Large intestine (tissue), 3 donors: ENCODE results near the gene ASCL4. TPM values are rescaled to one million over a fixed set of nuclear protein-coding genes. Genes with fewer than 3 reads are reported as not detected.
A peak's percentile ranks its signal among the peaks of the same experiment; 100 is the strongest.

Experiments
- DNase-seq, 2 donors: peaks; one replicate each; pipeline versions ENCODE4 v3.0.0 to v3.0.0-alpha.2; 2013
- H3K27ac ChIP-seq: one replicate; pipeline ENCODE4 v1.5.1; 2013; ENCODE audit warnings: low read length
- H3K27me3 ChIP-seq: 2 replicates; pipeline ENCODE4 v1.6.1; 2013; ENCODE audit warnings: low read length; ENCODE audit not compliant: control insufficient read depth, insufficient read depth
- H3K36me3 ChIP-seq: 2 replicates; pipeline ENCODE4 v1.6.1; 2013; ENCODE audit warnings: low read length; ENCODE audit not compliant: control insufficient read depth, insufficient read depth
- H3K4me1 ChIP-seq: one replicate; pipeline ENCODE4 v1.6.1; 2013; ENCODE audit warnings: low read length; ENCODE audit not compliant: control insufficient read depth, insufficient read depth
- H3K4me3 ChIP-seq: one replicate; pipeline ENCODE4 v1.5.1; 2013; ENCODE audit warnings: low read length
- H3K9me3 ChIP-seq: one replicate; pipeline ENCODE4 v1.6.1; 2013; ENCODE audit warnings: mild to moderate bottlenecking, low read depth, low read length, moderate library complexity; ENCODE audit not compliant: control insufficient read depth
- WGBS: methylation state at CpG from one replicate; pipeline ENCODE4 v1.1.5; 2013; ENCODE audit warnings: low lambda C conversion rate; ENCODE audit not compliant: insufficient coverage; 5-methylcytosine and 5-hydroxymethylcytosine counted together
- polyA plus RNA-seq: library from polyadenylated mRNA; unstranded; fragments of 120-200 nt; gene quantifications from one replicate; pipeline ENCODE4 v1.2.1, GENCODE V29; 2013

The ASCL4 gene
- polyA plus RNA-seq, 1 donor: 0.03 TPM

DNA sequence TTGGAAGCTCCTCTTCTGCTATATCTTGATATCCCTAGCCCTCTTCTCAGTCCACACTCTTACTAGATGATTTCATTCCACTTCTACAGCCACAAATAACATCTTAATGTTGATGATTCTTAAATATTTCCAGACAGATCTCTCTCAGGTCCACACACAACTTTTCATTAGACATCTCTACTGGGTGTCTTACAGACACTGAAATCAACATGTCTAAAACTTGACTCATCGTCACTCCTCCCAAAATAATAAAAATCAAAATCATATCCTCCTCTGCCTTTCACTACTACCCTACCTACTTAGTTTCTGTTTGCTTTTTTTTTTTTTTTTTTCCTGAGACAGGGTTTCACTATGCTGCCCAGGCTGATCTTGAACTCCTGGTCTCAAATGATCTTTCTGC lies 25.4 kb upstream of the ASCL4 start:
- WGBS: 100% methylated on average over 1 of the region's 1 CpG
- DNase-seq: no peak
- peaks cover 65% of the 10 kb centered on the region for H3K36me3 ChIP-seq
- no peaks in the 10 kb centered on the region for H3K4me1 ChIP-seq
- H3K9me3 ChIP-seq: no peaks in the 10 kb centered on the region
- no peaks in the 10 kb centered on the region for H3K27me3 ChIP-seq
- H3K27ac ChIP-seq: no peak overlapping the region
- no peak overlapping the region for H3K4me3 ChIP-seq

DNA sequence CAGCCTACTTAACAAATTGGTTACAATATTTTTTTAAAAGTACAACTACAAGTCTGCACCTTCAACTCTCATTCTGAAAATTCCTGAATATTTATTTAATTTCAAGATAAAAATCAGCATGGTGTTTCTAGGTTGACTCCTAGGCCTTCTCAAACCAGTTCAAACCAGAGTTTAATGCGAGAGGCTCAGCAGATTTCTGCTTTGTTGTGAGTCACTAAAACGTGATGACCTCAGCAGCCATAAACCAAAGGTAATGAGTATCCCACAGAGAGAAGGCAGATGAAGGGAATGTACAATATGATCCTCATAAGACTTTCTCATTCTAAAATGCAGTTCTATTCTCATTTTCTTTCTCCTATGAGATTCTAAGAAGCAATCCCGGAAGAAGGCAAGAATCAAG lies 15.1 kb upstream of the ASCL4 start:
- H3K27ac ChIP-seq: peak overlapping the region; percentile 91
- H3K9me3 ChIP-seq: no peaks in the 10 kb centered on the region
- H3K4me1 ChIP-seq: peaks cover 12% of the 10 kb centered on the region
- peaks cover 28% of the 10 kb centered on the region for H3K36me3 ChIP-seq
- peak; percentile 87 to 95 for DNase-seq
- 17% methylated on average over 2 of the region's 3 CpGs for WGBS
- peaks cover 2% of the 10 kb centered on the region for H3K27me3 ChIP-seq
- peak overlapping the region; percentile 98 for H3K4me3 ChIP-seq

DNA sequence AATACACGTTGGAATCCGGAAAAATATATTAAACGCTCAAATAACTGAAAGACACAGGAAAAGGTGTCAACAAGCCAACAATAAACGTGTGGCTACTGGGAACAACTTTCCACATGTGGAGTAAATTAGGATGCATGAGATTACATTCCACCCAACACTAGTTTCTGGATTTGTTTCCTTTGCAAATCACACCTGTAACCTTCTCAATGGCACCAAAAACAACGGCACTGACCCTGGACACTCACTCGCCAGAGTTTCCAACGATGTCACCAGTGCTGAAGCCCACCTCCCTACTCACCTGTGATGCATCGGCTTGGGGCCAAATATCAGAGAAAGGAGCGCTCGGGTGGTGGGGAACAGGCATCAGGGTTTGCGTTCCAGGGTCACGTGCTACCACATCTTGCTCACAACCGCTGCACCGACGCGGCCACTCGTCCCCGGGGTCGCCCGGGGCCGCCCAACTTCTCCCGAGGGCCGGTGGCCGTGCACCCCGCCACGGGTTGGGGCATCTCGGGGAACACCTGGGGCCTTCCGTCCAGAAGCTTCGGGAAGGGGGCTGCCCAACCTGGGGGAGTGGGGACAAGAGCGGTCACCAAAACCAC lies 14.2 kb upstream of the ASCL4 start:
- no CpG with 5 or more reads among the region's 30 CpGs for WGBS
- peak overlapping the region; percentile 98 for H3K4me3 ChIP-seq
- DNase-seq: peak; percentile 26 to 68
- H3K27ac ChIP-seq: peak overlapping the region; percentile 91
- H3K4me1 ChIP-seq: peaks cover 12% of the 10 kb centered on the region
- H3K36me3 ChIP-seq: peaks cover 22% of the 10 kb centered on the region
- H3K27me3 ChIP-seq: peaks cover 6% of the 10 kb centered on the region
- no peaks in the 10 kb centered on the region for H3K9me3 ChIP-seq

DNA sequence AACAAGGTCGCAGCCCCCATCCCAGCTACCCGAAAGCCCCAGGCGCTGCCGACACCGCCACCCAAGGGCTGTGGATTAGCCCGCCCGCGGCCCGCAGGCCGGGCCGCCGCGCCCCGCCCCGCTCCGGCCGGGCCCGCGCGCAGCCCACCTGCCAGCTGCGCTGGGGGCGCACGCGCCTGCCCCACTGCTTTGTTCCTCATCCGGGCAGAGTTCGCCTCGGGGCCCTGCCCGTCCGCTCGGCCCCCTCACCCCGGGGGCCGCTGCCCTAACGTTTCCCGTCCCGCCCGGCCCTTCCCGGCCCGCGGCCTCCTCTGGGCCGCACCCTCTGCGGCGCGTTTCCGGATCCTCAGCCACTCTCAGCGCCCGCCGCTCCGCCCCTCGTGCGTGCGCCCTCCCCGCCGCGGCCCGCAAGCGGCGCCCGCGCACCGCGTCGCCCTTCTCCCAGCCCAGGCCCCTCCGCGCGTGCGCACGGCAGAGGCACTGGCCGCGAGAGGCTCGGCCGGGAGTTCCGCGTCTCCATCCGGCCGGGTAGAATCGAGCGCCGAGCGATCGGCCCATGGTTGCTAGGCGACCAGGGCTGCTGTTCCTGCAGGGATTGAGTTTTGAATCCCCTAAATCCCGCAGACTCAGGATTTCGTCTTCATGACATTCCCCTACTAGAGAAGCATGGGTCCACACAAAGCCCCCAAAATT lies 13.5 kb upstream of the ASCL4 start, which contains the start of gene PRDM4:
Gene PRDM4, minus strand, starts transcription at position 329 of the 693 bp plus-strand sequence. CDS start 622 bp downstream, outside the sequence.
- DNase-seq: peak; percentile 96 to 98
- Histone ChIP-seq H3K4me1 (peaks cover 12% of the 10 kb centered on the region), H3K4me3 (peak within 1 kb of the TSS; percentile 98), H3K27ac (peak within 1 kb of the TSS; percentile 91), H3K36me3 (peaks cover 18% of the 10 kb centered on the region), H3K27me3 (peaks cover 7% of the 10 kb centered on the region), H3K9me3 (no peaks in the 10 kb centered on the region)
- no CpG with 5 or more reads among the region's 83 CpGs for WGBS

DNA sequence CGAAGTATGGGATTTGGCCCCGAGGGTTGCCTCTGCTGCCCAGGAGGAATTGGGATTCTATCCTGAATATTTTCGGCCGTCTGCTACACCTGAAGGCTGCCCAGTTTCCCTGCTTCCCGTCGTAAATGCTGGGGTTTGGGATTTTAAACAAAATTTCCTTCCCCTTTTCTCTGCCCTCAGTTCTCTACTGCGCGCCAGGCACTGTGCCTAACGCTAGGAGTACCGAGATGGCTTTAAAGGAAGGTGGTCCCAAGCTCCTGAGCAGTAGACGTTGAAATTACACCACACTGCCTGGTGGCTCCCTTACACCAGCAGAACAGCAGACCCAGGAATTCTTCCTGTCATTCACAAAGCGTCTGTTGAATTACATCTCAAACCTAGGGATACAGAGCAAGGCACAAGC lies 13.0 kb upstream of the ASCL4 start:
- peak overlapping the region; percentile 60 for H3K27ac ChIP-seq
- DNase-seq: peak in 1 of 2 donors; percentile 17

DNA sequence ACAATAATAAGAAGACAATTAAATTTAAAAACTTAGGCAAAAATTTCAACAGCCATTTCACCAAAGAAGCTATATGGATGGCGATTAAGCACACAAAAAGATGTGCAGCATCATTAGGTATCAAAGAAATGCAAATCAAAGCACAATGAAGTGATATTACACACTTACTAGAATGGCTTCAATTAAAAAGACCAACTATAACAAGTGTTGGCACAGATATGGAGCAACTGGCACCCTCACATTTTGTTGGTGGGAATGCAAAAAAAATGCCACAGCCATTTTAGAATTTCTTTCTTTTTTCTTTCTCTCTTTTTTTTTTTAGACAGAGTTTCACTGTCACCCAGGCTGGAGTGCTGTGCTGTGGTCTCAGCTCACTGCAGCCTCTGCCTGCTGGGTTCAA lies 11.6 kb upstream of the ASCL4 start:
- Histone ChIP-seq H3K27ac (no peak overlapping the region), H3K27me3 (peaks cover 17% of the 10 kb centered on the region), H3K9me3 (no peaks in the 10 kb centered on the region), H3K4me3 (no peak overlapping the region), H3K36me3 (peaks cover 7% of the 10 kb centered on the region), H3K4me1 (peaks cover 12% of the 10 kb centered on the region)
- no peak for DNase-seq
- 100% methylated on average over 1 of the region's 1 CpG for WGBS

More for the DNA sequence above, 13.0 kb upstream of the ASCL4 start:
- no CpG with 5 or more reads among the region's 12 CpGs for WGBS
- Histone ChIP-seq H3K27me3 (peaks cover 9% of the 10 kb centered on the region), H3K4me1 (peaks cover 12% of the 10 kb centered on the region), H3K4me3 (peak overlapping the region; percentile 81), H3K9me3 (no peaks in the 10 kb centered on the region), H3K36me3 (peaks cover 12% of the 10 kb centered on the region)

DNA sequence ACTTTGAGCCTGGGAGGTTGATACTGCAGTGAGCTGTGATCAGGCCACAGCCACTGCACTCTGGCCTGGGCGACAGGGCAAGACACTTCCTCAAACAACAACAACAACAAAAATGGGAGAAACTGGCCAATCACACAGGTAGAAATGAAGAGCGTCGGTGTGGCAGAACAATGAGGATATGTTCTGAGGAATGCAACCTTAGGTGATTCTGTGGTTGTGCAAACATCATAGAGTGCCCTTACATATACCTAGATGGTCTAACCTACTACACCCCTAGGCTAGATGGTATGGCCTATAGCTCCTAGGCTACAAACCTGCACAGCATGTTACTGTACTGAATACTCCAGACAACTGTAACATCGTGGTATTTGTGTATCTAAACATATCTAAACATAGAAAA lies 9.9 kb upstream of the ASCL4 start:
- Histone ChIP-seq H3K4me1 (peaks cover 6% of the 10 kb centered on the region), H3K27ac (no peak overlapping the region), H3K9me3 (no peaks in the 10 kb centered on the region), H3K27me3 (peaks cover 20% of the 10 kb centered on the region), H3K4me3 (no peak overlapping the region), H3K36me3 (no peaks in the 10 kb centered on the region)
- DNase-seq: no peak
- no CpG with 5 or more reads among the region's 4 CpGs for WGBS

DNA sequence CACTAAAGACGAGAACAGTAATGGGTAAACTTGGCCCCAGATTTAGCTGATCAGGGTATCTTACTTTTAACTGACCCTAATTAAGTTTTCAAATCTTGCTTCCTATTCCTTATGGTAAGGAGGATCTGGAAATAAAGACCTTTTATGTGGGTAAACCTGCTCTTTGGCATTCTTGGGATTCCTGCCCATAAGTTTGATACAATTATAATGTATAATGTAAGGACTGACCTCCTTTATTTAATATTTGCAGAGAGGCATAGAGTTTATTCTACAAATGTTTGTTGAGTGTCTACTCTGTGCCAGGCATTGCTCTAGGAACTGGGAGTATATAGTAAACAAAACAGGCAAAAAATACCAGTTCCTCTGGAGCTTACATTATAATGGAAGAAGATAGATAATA lies 9.2 kb upstream of the ASCL4 start:
- Histone ChIP-seq H3K9me3 (no peaks in the 10 kb centered on the region), H3K4me1 (peaks cover 6% of the 10 kb centered on the region), H3K4me3 (no peak overlapping the region), H3K27ac (no peak overlapping the region), H3K27me3 (peaks cover 20% of the 10 kb centered on the region), H3K36me3 (no peaks in the 10 kb centered on the region)
- no peak for DNase-seq
- no CpG with 5 or more reads among the region's 1 CpG for WGBS

DNA sequence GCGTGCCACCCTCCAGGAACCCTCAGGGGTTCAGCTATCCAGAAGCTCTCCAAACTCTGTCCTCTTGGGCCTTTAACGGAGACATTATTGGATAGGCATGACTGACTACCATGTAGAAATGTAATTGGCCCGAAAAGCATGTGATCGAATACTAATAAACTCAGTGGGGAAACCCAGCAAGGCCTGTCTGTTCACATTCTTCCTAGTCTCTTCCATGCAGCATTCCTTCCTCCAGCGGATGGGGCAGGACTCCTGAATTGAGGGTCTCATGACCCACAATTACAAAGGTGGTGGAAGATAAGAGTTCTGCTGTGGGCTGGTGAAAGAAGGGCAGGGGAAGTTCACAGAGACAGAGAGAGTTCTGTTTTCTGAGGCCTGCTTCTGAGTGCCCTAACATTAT lies 7.0 kb upstream of the ASCL4 start:
- no peak overlapping the region for H3K27ac ChIP-seq
- peaks cover 25% of the 10 kb centered on the region for H3K27me3 ChIP-seq
- DNase-seq: no peak
- H3K36me3 ChIP-seq: no peaks in the 10 kb centered on the region
- no peaks in the 10 kb centered on the region for H3K4me1 ChIP-seq
- no peak overlapping the region for H3K4me3 ChIP-seq
- no peaks in the 10 kb centered on the region for H3K9me3 ChIP-seq
- WGBS: 87% methylated on average over 2 of the region's 5 CpGs

DNA sequence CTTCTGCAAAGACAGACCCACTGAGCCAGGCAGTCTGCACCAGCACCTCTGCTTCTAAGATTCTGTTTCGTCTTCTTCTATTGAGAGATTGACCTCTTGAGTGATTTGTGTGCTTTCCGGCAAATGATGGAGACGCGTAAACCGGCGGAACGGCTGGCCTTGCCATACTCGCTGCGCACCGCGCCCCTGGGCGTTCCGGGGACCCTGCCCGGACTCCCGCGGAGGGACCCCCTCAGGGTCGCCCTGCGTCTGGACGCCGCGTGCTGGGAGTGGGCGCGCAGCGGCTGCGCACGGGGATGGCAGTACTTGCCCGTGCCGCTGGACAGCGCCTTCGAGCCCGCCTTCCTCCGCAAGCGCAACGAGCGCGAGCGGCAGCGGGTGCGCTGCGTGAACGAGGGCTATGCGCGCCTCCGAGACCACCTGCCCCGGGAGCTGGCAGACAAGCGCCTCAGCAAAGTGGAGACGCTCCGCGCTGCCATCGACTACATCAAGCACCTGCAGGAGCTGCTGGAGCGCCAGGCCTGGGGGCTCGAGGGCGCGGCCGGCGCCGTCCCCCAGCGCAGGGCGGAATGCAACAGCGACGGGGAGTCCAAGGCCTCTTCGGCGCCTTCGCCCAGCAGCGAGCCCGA lies 703 bp downstream of the ASCL4 start:
- DNase-seq: peak in 1 of 2 donors; percentile 23
- no peaks in the 10 kb centered on the region for H3K4me1 ChIP-seq
- H3K27ac ChIP-seq: no peak overlapping the region
- no peaks in the 10 kb centered on the region for H3K36me3 ChIP-seq
- no peaks in the 10 kb centered on the region for H3K9me3 ChIP-seq
- H3K27me3 ChIP-seq: peaks cover 47% of the 10 kb centered on the region
- H3K4me3 ChIP-seq: no peak overlapping the region
- WGBS: no CpG with 5 or more reads among the region's 66 CpGs
